ENCODE data around the gene TESK1. TPM values are rescaled to one million over a fixed set of nuclear protein-coding genes. Genes with fewer than 3 reads are reported as not detected.

Gene TESK1
- total RNA-seq, 4 donors from 2014 or later, result 2.0 to 59.7 (median 15.5) TPM

DNA sequence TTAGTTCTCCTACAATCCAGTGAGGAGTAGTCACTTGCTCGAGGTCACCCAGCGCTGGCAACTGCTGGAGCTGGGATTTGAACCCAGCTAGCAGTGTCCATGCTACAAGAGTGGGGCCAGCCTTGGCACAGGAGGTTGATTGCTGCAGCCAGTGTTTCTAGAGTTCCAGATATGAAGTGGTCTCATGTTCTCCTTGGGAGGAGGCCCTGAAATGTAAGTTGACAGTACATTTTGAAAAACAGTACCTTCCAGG lies 53.8 kb downstream of the TESK1 start:
- H3K27ac ChIP-seq, result peak overlapping the region; percentile 96 to 99
- peak overlapping the region; percentile 82 to 100 for H3K4me3 ChIP-seq
- intact Hi-C loops (cut with DNase I; ENCODE audit: low total_unique reads), result loop anchor here (5.0 kb wide), 1 partner anchor 73 kb away; the partner anchor contains the start of genes CREB3 and TLN1
- no peaks in the 10 kb centered on the region for H3K9me3 ChIP-seq
- H3K27me3 ChIP-seq, result no peaks in the 10 kb centered on the region
- peaks cover 0 to 6% of the 10 kb centered on the region in 2 donors for H3K4me1 ChIP-seq
- H3K36me3 ChIP-seq, result no peaks in the 10 kb centered on the region
- DNase-seq, result peak; percentile 53 to 54
- TF ChIP-seq CTCF (IDR thresholded peaks at IDR 0.05) (no peak), POLR2A (IDR thresholded peaks at IDR 0.05) (no peak)

DNA sequence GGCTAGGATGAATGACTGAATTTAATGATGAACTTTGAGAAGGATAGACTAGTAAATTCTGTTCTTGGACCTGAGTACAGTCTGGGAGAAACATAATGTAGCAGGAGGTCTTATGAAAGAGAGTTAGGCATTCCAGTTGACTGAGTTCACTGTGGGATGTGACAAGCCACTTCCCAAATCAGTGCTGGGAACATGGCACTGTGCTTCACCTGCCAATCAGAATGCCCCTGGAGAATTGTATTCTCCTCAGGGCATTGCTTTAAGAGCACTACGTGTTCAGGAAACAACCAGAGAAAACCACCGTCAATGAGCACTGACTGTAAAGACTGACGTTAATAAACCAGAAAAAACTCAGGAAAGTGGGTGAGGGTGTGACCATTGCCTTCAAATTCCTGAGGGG lies 54.3 kb downstream of the TESK1 start:
- Histone ChIP-seq H3K9me3 (no peaks in the 10 kb centered on the region), H3K27me3 (no peaks in the 10 kb centered on the region), H3K4me3 (peak overlapping the region; percentile 82 to 100), H3K36me3 (no peaks in the 10 kb centered on the region), H3K27ac (peak overlapping the region; percentile 96 to 99), H3K4me1 (peaks cover 0 to 6% of the 10 kb centered on the region in 2 donors)
- TF ChIP-seq CTCF (IDR thresholded peaks at IDR 0.05), result no peak
- peak in 1 of 2 donors; percentile 19 for TF ChIP-seq POLR2A (IDR thresholded peaks at IDR 0.05)
- intact Hi-C loops (cut with DNase I; ENCODE audit: low total_unique reads), result loop anchor here (5.0 kb wide), 1 partner anchor 73 kb away; the partner anchor contains the start of genes CREB3 and TLN1
- DNase-seq, result peak in 1 of 2 donors; percentile 32

Small RNA genes lying within 50 kb of the gene (microRNA-seq; reads per million reads assigned to microRNA genes)
- 2.0 reads per million for gene MIR4667 (ENCODE audit: borderline microRNAs expressed, borderline replicate concordance)

Small RNA genes lying within 50 kb of the gene (small RNA-seq; reads per million reads assigned to genes)
- gene MIR4667, result not detected
- not detected for gene RMRP
- not detected for gene RPS29P17

Other genes with a start within 250 kb of the TESK1 start
- gene RUSC2, start 115.2 kb upstream of the TESK1 start, total RNA-seq, result 10 to 100 TPM in 3 of 4 donors, 1 to 10 TPM in 1; 10.0 to 60.2 (median 16.8) TPM
- 1 to 10 TPM in 2 of 4 donors, not detected in 2; 2.8 to 3.0 TPM for gene CD72, start 13.2 kb downstream of the TESK1 start, total RNA-seq
- under 1 TPM in 2 of 4 donors, not detected in 2; 0.21 to 0.51 TPM for gene SIT1, start 45.7 kb downstream of the TESK1 start, total RNA-seq
- over 10,000 TPM in 2 of 4 donors, 1,000 to 10,000 TPM in 2; 2,632 to 57,722 (median 9,015) TPM for gene RMRP, start 52.8 kb downstream of the TESK1 start, total RNA-seq
- gene CCDC107, start 53.0 kb downstream of the TESK1 start, total RNA-seq, result 100 to 1,000 TPM in 1 of 4 donors, 10 to 100 TPM in 2, 1 to 10 TPM in 1; 9.0 to 120 (median 32.1) TPM
- gene ARHGEF39, start 59.9 kb downstream of the TESK1 start, total RNA-seq, result 1 to 10 TPM in 3 of 4 donors, not detected in 1; 1.5 to 3.6 (median 2.4) TPM
- under 1 TPM in 1 of 4 donors, not detected in 3; 0.14 TPM for gene CA9, start 68.7 kb downstream of the TESK1 start, total RNA-seq
- gene TPM2, start 84.7 kb downstream of the TESK1 start, total RNA-seq, result 1,000 to 10,000 TPM in 2 of 4 donors, 100 to 1,000 TPM in 2; 491 to 2,682 (median 829) TPM
- 100 to 1,000 TPM; 202 to 540 (median 281) TPM for gene TLN1, start 126.9 kb downstream of the TESK1 start, total RNA-seq
- 100 to 1,000 TPM in 1 of 4 donors, 10 to 100 TPM in 3; 30.5 to 105 (median 47.2) TPM for gene CREB3, start 127.4 kb downstream of the TESK1 start, total RNA-seq
- gene GBA2, start 144.0 kb downstream of the TESK1 start, total RNA-seq, result 100 to 1,000 TPM in 1 of 4 donors, 10 to 100 TPM in 3; 26.9 to 104 (median 42.1) TPM
- gene RGP1, start 144.0 kb downstream of the TESK1 start, total RNA-seq, result 10 to 100 TPM in 2 of 4 donors, 1 to 10 TPM in 2; 2.0 to 38.1 (median 10.3) TPM
- gene MSMP, start 149.0 kb downstream of the TESK1 start, total RNA-seq, result not detected
- gene NPR2, start 186.3 kb downstream of the TESK1 start, total RNA-seq, result 10 to 100 TPM in 3 of 4 donors, 1 to 10 TPM in 1; 3.8 to 70.4 (median 31.7) TPM
- 1 to 10 TPM in 2 of 4 donors, under 1 TPM in 1, not detected in 1; 0.26 to 6.0 (median 4.0) TPM for gene SPAG8, start 207.0 kb downstream of the TESK1 start, total RNA-seq
- 10 to 100 TPM in 3 of 4 donors, not detected in 1; 11.3 to 38.2 (median 31.5) TPM for gene HINT2, start 209.8 kb downstream of the TESK1 start, total RNA-seq
- not detected for gene FAM221B, start 223.5 kb downstream of the TESK1 start, total RNA-seq
- 10 to 100 TPM in 3 of 4 donors, 1 to 10 TPM in 1; 6.7 to 43.3 (median 14.6) TPM for gene TMEM8B, start 224.0 kb downstream of the TESK1 start, total RNA-seq